Gastroesophageal sphincter (tissue), 3 donors: ENCODE data around the gene LYG2.

Source experiments
- CTCF ChIP-seq, 4 experiments: fragments of 200-600 bp in 2 of 4; fragments of 450-650 bp in 2 of 4; sonication (generic) in 1 of 4; IDR thresholded peaks; one replicate each; pipeline ENCODE4 v1.5.1; 2017 to 2019; ENCODE audit warnings: antibody characterized with exemption in 4 of 4, mild to moderate bottlenecking in 2 of 4, moderate library complexity in 2 of 4
- EP300 ChIP-seq: sonication (generic); formaldehyde crosslinking; IDR thresholded peaks from one replicate; pipeline ENCODE4 v1.6.1; 2017; ENCODE audit warnings: antibody characterized with exemption, mild to moderate bottlenecking
- POLR2A ChIP-seq, 2 donors: fragments of 450-650 bp; IDR thresholded peaks; one replicate each; pipeline ENCODE4 v1.6.1; 2017; ENCODE audit warnings: antibody characterized with exemption in 2 of 2, mild to moderate bottlenecking in 2 of 2, moderate library complexity in 1 of 2

GRCh38 chr2:99249951-99250350, 5.5 kb downstream of the LYG2 start:
- TF ChIP-seq EP300: no peak
- TF ChIP-seq POLR2A (IDR thresholded peaks at IDR 0.05): no peak
- no peak for TF ChIP-seq CTCF (IDR thresholded peaks at IDR 0.05)
